ENCODE measurements around the gene CPT1B.

CPT1B gene

DNA sequence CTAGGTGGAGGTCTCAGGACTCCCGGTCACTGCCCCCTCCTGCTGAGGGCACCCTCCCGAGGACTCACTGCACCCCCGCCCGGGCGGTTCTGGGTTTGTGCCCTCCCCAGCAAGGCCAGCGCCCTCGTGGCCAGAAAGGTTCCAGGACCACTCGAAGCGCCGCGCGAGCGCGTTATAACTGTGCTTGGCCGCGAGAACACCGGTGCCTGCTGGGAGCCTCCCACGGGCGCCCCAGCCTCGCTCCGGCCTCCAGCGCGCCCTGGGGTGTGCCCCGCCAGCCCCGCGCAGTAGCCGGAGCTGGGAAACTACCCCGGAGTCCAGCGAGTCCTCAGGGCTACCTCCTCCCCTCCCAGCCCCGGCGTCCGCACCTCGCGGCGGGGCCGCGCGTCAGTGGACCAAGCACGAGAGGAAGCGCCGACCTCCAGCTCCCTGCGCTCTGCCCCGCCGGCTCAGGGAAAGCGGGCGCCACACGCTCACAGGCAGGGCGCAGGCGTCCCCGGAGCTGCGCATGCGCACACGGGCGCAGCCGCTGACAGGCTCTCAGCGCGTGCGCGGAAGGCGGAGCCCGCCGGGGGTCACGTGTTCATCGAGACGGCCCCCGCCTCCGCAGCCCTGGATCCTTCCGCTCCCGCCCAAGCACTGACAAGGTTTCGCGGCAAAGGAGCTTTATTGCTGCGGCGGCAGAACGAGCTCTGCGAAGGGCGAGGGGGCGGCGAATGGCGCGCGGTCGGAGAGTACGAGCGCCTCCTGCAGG lies 52.9 kb downstream of the CPT1B start, which contains the start of gene SCO2:
TSS of gene SCO2 (minus strand) at position 495 of the 754 bp plus-strand sequence. CDS start 1,187 bp downstream, outside the sequence.
- Histone ChIP-seq H3K27ac (ENCODE audit: poor library complexity, severe bottlenecking) (peak within 1 kb of the TSS; percentile 81), H3K4me1 (ENCODE audit: insufficient read depth, poor library complexity, severe bottlenecking) (no peaks in the 10 kb centered on the region), H3K4me3 (ENCODE audit: severe bottlenecking) (peak within 1 kb of the TSS; percentile 51), H3K9me3 (ENCODE audit: severe bottlenecking) (no peaks in the 10 kb centered on the region), H3K27me3 (ENCODE audit: insufficient read depth, poor library complexity, severe bottlenecking) (no peaks in the 10 kb centered on the region), H3K36me3 (ENCODE audit: low read depth) (peaks cover 8% of the 10 kb centered on the region)
- TF ChIP-seq, protein P1, sequence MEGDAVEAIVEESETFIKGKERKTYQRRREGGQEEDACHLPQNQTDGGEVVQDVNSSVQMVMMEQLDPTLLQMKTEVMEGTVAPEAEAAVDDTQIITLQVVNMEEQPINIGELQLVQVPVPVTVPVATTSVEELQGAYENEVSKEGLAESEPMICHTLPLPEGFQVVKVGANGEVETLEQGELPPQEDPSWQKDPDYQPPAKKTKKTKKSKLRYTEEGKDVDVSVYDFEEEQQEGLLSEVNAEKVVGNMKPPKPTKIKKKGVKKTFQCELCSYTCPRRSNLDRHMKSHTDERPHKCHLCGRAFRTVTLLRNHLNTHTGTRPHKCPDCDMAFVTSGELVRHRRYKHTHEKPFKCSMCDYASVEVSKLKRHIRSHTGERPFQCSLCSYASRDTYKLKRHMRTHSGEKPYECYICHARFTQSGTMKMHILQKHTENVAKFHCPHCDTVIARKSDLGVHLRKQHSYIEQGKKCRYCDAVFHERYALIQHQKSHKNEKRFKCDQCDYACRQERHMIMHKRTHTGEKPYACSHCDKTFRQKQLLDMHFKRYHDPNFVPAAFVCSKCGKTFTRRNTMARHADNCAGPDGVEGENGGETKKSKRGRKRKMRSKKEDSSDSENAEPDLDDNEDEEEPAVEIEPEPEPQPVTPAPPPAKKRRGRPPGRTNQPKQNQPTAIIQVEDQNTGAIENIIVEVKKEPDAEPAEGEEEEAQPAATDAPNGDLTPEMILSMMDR (IDR thresholded peaks at IDR 0.05; ENCODE audit: poor library complexity, severe bottlenecking), result no peak
- ATAC-seq (ENCODE audit: low read depth) (peak; percentile 45), DNase-seq (ENCODE audit: low spot score) (peak; percentile 95)

DNA sequence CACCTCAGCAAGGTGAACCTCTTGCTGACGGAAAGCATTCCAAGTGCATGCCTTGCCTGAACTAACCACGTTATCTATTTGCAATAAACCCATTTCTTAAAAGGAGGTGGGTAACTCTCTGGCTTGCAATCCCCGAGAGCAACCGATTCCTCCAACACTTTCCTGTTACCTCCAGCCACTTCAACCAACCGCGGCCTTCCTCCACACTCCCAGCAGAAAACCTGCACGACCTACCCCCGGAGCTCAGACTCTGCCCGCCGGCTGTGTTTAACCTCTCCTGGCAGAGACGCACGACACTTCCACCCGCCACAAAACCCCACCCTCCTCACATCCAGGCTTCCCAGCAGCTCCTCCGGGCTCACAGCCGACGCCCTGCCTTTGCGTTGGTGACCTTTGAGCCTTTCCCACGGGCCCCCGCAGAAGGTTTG lies 53.5 kb downstream of the CPT1B start:
- no peak for ATAC-seq (ENCODE audit: low read depth)
- TF ChIP-seq, protein P1 (IDR thresholded peaks at IDR 0.05; ENCODE audit: poor library complexity, severe bottlenecking), result no peak
- no peaks in the 10 kb centered on the region for H3K9me3 ChIP-seq (ENCODE audit: severe bottlenecking)
- no peaks in the 10 kb centered on the region for H3K27me3 ChIP-seq (ENCODE audit: insufficient read depth, poor library complexity, severe bottlenecking)
- H3K4me3 ChIP-seq (ENCODE audit: severe bottlenecking), result peak overlapping the region; percentile 51
- peak overlapping the region; percentile 81 for H3K27ac ChIP-seq (ENCODE audit: poor library complexity, severe bottlenecking)
- H3K36me3 ChIP-seq (ENCODE audit: low read depth), result peaks cover 13% of the 10 kb centered on the region
- DNase-seq (ENCODE audit: low spot score), result no peak
- no peaks in the 10 kb centered on the region for H3K4me1 ChIP-seq (ENCODE audit: insufficient read depth, poor library complexity, severe bottlenecking)

DNA sequence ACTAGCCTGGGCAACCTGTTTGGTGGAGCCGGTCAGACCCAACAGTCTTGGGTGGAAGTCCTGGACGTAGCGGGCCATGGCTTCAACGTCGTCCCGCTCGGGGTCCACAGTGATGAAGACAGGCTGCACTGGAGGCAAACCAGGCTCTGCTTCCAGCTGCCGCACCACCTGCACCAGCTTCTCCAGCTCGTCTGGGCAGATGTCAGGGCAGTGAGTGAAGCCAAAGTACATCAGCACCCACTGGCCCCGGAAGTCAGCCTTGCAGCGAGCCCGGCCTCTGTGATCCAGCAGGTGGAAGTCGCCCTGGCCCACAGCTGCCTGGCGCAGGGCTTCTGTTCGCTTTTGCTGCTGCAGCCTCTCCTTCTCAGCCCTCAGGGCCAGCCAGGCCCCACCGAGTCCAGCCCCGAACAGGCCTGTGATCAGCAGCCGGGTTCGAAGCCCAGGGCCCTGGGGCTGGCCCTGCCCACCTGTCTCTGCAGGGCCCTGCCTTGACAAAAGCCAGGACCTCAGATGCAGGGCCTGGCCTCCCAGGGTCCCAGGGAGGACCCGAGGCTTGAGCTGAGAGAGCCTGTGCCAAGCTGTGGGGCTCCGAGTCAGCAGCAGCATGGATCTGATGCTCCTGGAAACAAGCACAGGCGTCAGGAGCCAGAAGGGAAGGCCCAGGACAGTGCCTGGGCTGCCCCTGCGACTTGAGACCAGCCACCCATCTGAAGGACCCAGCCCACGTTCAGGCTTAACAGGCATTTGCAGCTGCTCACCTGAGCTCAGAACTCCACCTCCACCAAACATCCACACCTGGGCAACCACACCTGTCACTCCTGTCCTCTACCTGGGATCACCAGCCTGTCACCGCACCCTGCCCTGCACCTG lies 54.2 kb downstream of the CPT1B start:
- Histone ChIP-seq H3K4me1 (ENCODE audit: insufficient read depth, poor library complexity, severe bottlenecking) (no peaks in the 10 kb centered on the region), H3K36me3 (ENCODE audit: low read depth) (peaks cover 17% of the 10 kb centered on the region), H3K27ac (ENCODE audit: poor library complexity, severe bottlenecking) (peak overlapping the region; percentile 81), H3K27me3 (ENCODE audit: insufficient read depth, poor library complexity, severe bottlenecking) (no peaks in the 10 kb centered on the region), H3K4me3 (ENCODE audit: severe bottlenecking) (peak overlapping the region; percentile 51), H3K9me3 (ENCODE audit: severe bottlenecking) (no peaks in the 10 kb centered on the region)
- TF ChIP-seq, protein P1 (IDR thresholded peaks at IDR 0.05; ENCODE audit: poor library complexity, severe bottlenecking), result no peak
- no peak for ATAC-seq (ENCODE audit: low read depth)
- DNase-seq (ENCODE audit: low spot score), result peak; percentile 55

DNA sequence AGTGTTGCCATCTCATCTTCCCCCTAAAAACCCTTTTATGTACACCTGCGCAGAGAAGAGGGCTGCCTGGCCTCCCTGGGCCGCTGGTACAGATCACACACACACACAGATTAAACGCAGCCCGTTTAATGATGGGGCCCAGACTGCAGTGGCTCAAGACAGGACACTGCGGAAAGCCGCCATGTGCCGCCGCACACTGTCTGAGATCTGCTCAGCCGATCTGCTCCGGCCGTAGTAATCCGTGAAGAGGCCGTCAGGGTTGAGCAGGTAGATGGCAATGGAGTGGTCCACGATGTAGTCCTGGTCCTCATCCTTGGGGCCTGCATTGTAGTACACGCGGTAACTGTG lies 54.8 kb downstream of the CPT1B start:
- Histone ChIP-seq H3K4me1 (ENCODE audit: insufficient read depth, poor library complexity, severe bottlenecking) (no peaks in the 10 kb centered on the region), H3K36me3 (ENCODE audit: low read depth) (peaks cover 17% of the 10 kb centered on the region), H3K27ac (ENCODE audit: poor library complexity, severe bottlenecking) (no peak overlapping the region), H3K9me3 (ENCODE audit: severe bottlenecking) (no peaks in the 10 kb centered on the region), H3K27me3 (ENCODE audit: insufficient read depth, poor library complexity, severe bottlenecking) (no peaks in the 10 kb centered on the region), H3K4me3 (ENCODE audit: severe bottlenecking) (no peak overlapping the region)
- TF ChIP-seq, protein P1 (IDR thresholded peaks at IDR 0.05; ENCODE audit: poor library complexity, severe bottlenecking), result no peak
- ATAC-seq (ENCODE audit: low read depth) (no peak), DNase-seq (ENCODE audit: low spot score) (no peak)

Measured in RWPE2 (cell line).